ENCODE data around the gene HADHB.

- TF ChIP-seq CTCF (conservative IDR thresholded peaks at IDR 0.05) (peak; percentile 24), ZFX (IDR thresholded peaks at IDR 0.05) (no peak)
These were observed at the start of gene HADHB, which contains the start of gene HADHA for GRCh38 chr2:26244309-26245230.
